Heart left ventricle (tissue), 16 donors: ENCODE measurements around the gene MRPL11. TPM values are rescaled to one million over a fixed set of nuclear protein-coding genes. Genes with fewer than 3 reads are reported as not detected.
A peak's percentile ranks its signal among the peaks of the same experiment; 100 is the strongest.

ENCODE experiments used
- ATAC-seq, 4 donors: fragments of 200-7000 bp; cut with Tn5 transposase; one replicate each; pipeline ENCODE4 v1.9.1; 2020 to 2022; ENCODE audit warnings: moderate library complexity in 4 of 4, mild to moderate bottlenecking in 3 of 4, moderate number of reproducible peaks in 1 of 4
- DNase-seq, 5 donors: peaks; one replicate each; pipeline ENCODE4 v3.0.0-alpha.2; 2020
- H3K27ac ChIP-seq, 12 donors: fragments of 200-600 bp; sonication (generic) in 4 of 12; one replicate each; pipeline versions ENCODE4 v1.5.0 to v1.8.0; 2016 to 2022; ENCODE audit warnings: mild to moderate bottlenecking in 2 of 12
- H3K27me3 ChIP-seq, 9 donors: fragments of 200-600 bp; sonication (generic) in 2 of 9; one replicate each; pipeline versions ENCODE4 v1.5.1 to v1.8.0; 2016 to 2022; ENCODE audit warnings: mild to moderate bottlenecking in 3 of 9
- H3K36me3 ChIP-seq, 9 donors: fragments of 200-600 bp; sonication (generic) in 2 of 9; one replicate each; pipeline versions ENCODE4 v1.5.0 to v1.8.0; 2018 to 2022; ENCODE audit warnings: mild to moderate bottlenecking in 2 of 9
- H3K4me1 ChIP-seq, 12 donors: fragments of 200-600 bp; sonication (generic) in 4 of 12; one replicate each; pipeline versions ENCODE4 v1.5.0 to v1.8.0; 2016 to 2022; ENCODE audit warnings: mild to moderate bottlenecking in 3 of 12
- H3K4me3 ChIP-seq, 12 donors: fragments of 200-600 bp; sonication (generic) in 4 of 12; one replicate each; pipeline versions ENCODE4 v1.5.0 to v1.8.0; 2017 to 2022; ENCODE audit warnings: mild to moderate bottlenecking in 9 of 12, moderate library complexity in 4 of 12
- H3K9me3 ChIP-seq, 12 donors: fragments of 200-600 bp; sonication (generic) in 4 of 12; one replicate each; pipeline versions ENCODE4 v1.5.0 to v1.8.0; 2016 to 2022; ENCODE audit warnings: mild to moderate bottlenecking in 1 of 12
- POLR2A ChIP-seq, 2 donors: fragments of 450-650 bp; IDR thresholded peaks; one replicate each; pipeline ENCODE4 v1.6.1; 2017; ENCODE audit warnings: antibody characterized with exemption in 2 of 2, mild to moderate bottlenecking in 2 of 2, moderate library complexity in 2 of 2
- WGBS, 4 donors: extraction: QIAGEN DNeasy Blood & Tissue Kit in 2 of 4; methylation state at CpG; one replicate each; pipeline versions ENCODE4 v1.1.5 to v1.1.7; 2013 to 2018; 5-methylcytosine and 5-hydroxymethylcytosine counted together
- intact Hi-C, 10 donors: fragments of 100-400 bp; cut with DNase I; formaldehyde crosslinking; loops; one replicate each; pipeline versions ENCODE4 v1.11.1 to v1.14.2; 2022
- polyA plus RNA-seq, 2 donors: library from polyadenylated mRNA; stranded (reverse); fragments of 200-250 nt; gene quantifications; one replicate each; pipeline ENCODE4 v1.2.3, GENCODE V29; 2013
- total RNA-seq, 9 donors: library from RNA; depleted of rRNA in 2 of 9; stranded (reverse); fragments of >200 nt in 2 of 9; fragmentation: NEBNext Ultra II Directional in 3 of 9; extraction: Animal tissue kit (Norgen Biotek cat#: 25700) in 3 of 9; gene quantifications; one replicate each; pipeline versions ENCODE4 v1.1.0 to v1.2.4, GENCODE V29; 2016 to 2023
- TF ChIP-seq, protein P1 (sequence below), 12 donors: fragments of 200-600 bp; sonication (generic) in 4 of 12; IDR thresholded peaks; one replicate each; pipeline versions ENCODE4 v1.5.0 to v1.8.0; 2018 to 2022; ENCODE audit warnings: antibody characterized with exemption in 12 of 12, mild to moderate bottlenecking in 5 of 12
- donor health status: ischemic (EF 13 %, LVEDD 7.1; RV severe dilation, severe dysfunction).
- donor health status: healthy with polysubstance abuse.
- donor health status: DM: no; HTN: yes; CAD: no.
- donor health status: DM: no; HTN: no; CAD: no.
- donor health status: ischemic (EF 25% LVEDD 6.9; RV normal size, moderate dysfunction).
- donor health status: ischemic (EF 25% LVEDD 5.7; RV mildly dilated, moderate dysfunction).
- donor health status: healthy.
- donor health status: DM: yes; HTN: yes; CAD: no.
- donor health status: ischemic (EF 35%, LVEDD 5.7; RV mildly dilated, moderate dysfunction).
- donor health status: nonischemic (EF 11% LVEDD 7.7; RV severe dilation, severe dysfunction).
- donor health status: DM: yes; HTN: yes; CAD: no.
- donor health status: PGD.
- donor health status: ischemic (EF 29% LVEDD 5.4; RV normal size, mild dysfunction).
- donor health status: nonischemic (EF 23%, LVEDD 6.1; RV moderate dilation, normal function).

Gene MRPL11
- total and polyA plus RNA-seq, 11 donors = 38.9 to 62.8 (median 47.4) TPM

GRCh38 chr11:66420671-66421476, 17.8 kb downstream of the MRPL11 start, which contains the start of gene NPAS4:
NPAS4 (plus strand) TSS chr11:66421035; CDS start chr11:66421180, 145 bp downstream.
- WGBS, 4 donors = 7 to 9% (median 8%) methylated on average over 26 to 71 of the region's 71 CpGs
- Histone ChIP-seq H3K27ac (no peak within 1 kb of the TSS), H3K36me3 (no peaks in the 10 kb centered on the region), H3K4me3 (no peak within 1 kb of the TSS), H3K27me3 (peaks cover 0 to 25% (median 3%) of the 10 kb centered on the region in 9 donors), H3K4me1 (peaks cover 0 to 53% (median 25%) of the 10 kb centered on the region in 12 donors), H3K9me3 (no peaks in the 10 kb centered on the region)
- ATAC-seq = no peak
- no peak for TF ChIP-seq POLR2A (IDR thresholded peaks at IDR 0.05)
- TF ChIP-seq, protein P1, sequence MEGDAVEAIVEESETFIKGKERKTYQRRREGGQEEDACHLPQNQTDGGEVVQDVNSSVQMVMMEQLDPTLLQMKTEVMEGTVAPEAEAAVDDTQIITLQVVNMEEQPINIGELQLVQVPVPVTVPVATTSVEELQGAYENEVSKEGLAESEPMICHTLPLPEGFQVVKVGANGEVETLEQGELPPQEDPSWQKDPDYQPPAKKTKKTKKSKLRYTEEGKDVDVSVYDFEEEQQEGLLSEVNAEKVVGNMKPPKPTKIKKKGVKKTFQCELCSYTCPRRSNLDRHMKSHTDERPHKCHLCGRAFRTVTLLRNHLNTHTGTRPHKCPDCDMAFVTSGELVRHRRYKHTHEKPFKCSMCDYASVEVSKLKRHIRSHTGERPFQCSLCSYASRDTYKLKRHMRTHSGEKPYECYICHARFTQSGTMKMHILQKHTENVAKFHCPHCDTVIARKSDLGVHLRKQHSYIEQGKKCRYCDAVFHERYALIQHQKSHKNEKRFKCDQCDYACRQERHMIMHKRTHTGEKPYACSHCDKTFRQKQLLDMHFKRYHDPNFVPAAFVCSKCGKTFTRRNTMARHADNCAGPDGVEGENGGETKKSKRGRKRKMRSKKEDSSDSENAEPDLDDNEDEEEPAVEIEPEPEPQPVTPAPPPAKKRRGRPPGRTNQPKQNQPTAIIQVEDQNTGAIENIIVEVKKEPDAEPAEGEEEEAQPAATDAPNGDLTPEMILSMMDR (IDR thresholded peaks at IDR 0.05) = no peak
- intact Hi-C loops = no loop called here
- no peak for DNase-seq

DNA sequence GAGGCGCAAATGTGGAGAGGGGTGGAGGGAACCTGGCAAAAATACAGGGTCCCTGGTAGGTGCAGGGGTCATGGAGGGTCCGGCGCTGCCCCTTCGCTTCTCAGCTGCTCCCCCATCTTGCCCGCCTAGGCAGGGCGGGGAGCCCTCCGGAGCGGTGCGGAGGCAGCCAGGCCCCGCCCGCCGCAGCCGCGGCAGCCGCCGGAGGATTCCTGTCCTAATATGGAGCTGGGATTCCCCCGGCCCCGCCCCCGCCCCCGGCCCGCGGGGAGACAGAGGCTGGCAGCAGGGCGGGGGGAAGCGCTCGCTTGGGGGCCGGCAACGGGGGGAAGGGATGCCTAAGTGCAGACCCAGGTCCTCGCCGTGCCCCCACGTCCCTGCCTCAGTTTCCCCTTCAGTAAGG, 18.8 kb downstream of the MRPL11 start:
- 3 to 5% (median 4%) methylated on average over 17 to 30 of the region's 30 CpGs for WGBS, 4 donors
- peaks cover 0 to 53% (median 25%) of the 10 kb centered on the region in 12 donors for H3K4me1 ChIP-seq

GRCh38 chr11:66418986-66419308, 19.7 kb downstream of the MRPL11 start:
- WGBS, 4 donors = 37 to 50% (median 47%) methylated on average over 3 of the region's 3 CpGs
- H3K27me3 ChIP-seq = peaks cover 0 to 29% (median 3%) of the 10 kb centered on the region in 9 donors
- H3K4me3 ChIP-seq = no peak overlapping the region
- intact Hi-C loops = loop anchor here in 1 of 10 donors (10.0 kb wide), 1 partner anchor 416 kb away; no protein-coding TSS in a partner anchor
- TF ChIP-seq POLR2A (IDR thresholded peaks at IDR 0.05) = no peak
- DNase-seq (no peak), ATAC-seq (no peak)
- no peaks in the 10 kb centered on the region for H3K36me3 ChIP-seq
- peaks cover 0 to 53% (median 25%) of the 10 kb centered on the region in 12 donors for H3K4me1 ChIP-seq
- no peak overlapping the region for H3K27ac ChIP-seq
- no peaks in the 10 kb centered on the region for H3K9me3 ChIP-seq

More for the DNA sequence above, 18.8 kb downstream of the MRPL11 start:
- no peaks in the 10 kb centered on the region for H3K36me3 ChIP-seq
- DNase-seq (no peak), ATAC-seq (no peak)
- no peak overlapping the region for H3K27ac ChIP-seq
- intact Hi-C loops = loop anchor here in 1 of 10 donors (10.0 kb wide), 1 partner anchor 415 kb away; no protein-coding TSS in a partner anchor
- peaks cover 0 to 25% (median 3%) of the 10 kb centered on the region in 9 donors for H3K27me3 ChIP-seq
- TF ChIP-seq, protein P1 (IDR thresholded peaks at IDR 0.05) = no peak
- no peak for TF ChIP-seq POLR2A (IDR thresholded peaks at IDR 0.05)
- H3K9me3 ChIP-seq = no peaks in the 10 kb centered on the region
- H3K4me3 ChIP-seq = no peak overlapping the region

- WGBS, 4 donors = 4 to 9% (median 6%) methylated on average over 16 of the region's 16 CpGs
- TF ChIP-seq, protein P1 (IDR thresholded peaks at IDR 0.05) = peak in 7 of 12 donors; percentile 39 to 58 (median 40)
- TF ChIP-seq POLR2A (IDR thresholded peaks at IDR 0.05) = no peak
- Histone ChIP-seq H3K4me3 (no peak overlapping the region), H3K36me3 (no peaks in the 10 kb centered on the region), H3K27me3 (peaks cover 0 to 29% (median 3%) of the 10 kb centered on the region in 9 donors), H3K27ac (peak overlapping the region in 3 of 12 donors; percentile 35 to 72 (median 68)), H3K9me3 (no peaks in the 10 kb centered on the region), H3K4me1 (peaks cover 0 to 53% (median 25%) of the 10 kb centered on the region in 12 donors)
- ATAC-seq (peak; percentile 94 to 98 (median 94)), DNase-seq (peak; percentile 78 to 91 (median 83))
- intact Hi-C loops = loop anchor here in 1 of 10 donors (10.0 kb wide), 1 partner anchor 416 kb away; no protein-coding TSS in a partner anchor
Measured at GRCh38 chr11:66418168-66418985, 20.3 kb downstream of the MRPL11 start.
